NT2/D1 (cell line): ENCODE measurements around the gene MDGA2.
"Not testable (repeated sequence)": the region's sequence is repeated elsewhere in the genome, so short reads cannot be mapped to it uniquely, and the experiment has no call there.

Source experiments
- DNase-seq: peaks from one replicate; pipeline ENCODE4 v3.0.0-alpha.2; 2011; ENCODE audit warnings: low read depth, low spot score
- H3K27me3 ChIP-seq: 2 replicates; pipeline ENCODE4 v1.6.0; 2011; ENCODE audit warnings: mild to moderate bottlenecking; ENCODE audit not compliant: insufficient read length, insufficient read depth
- H3K36me3 ChIP-seq: 2 replicates; pipeline ENCODE4 v1.6.1; 2011; ENCODE audit warnings: mild to moderate bottlenecking, low read length, mixed read lengths; ENCODE audit not compliant: insufficient read depth, insufficient read length
- H3K4me1 ChIP-seq: 2 replicates; pipeline ENCODE4 v1.5.1; 2011; ENCODE audit not compliant: insufficient read depth, insufficient read length
- H3K4me3 ChIP-seq: 2 replicates; pipeline ENCODE4 v1.5.1; 2011; ENCODE audit warnings: low read depth; ENCODE audit not compliant: insufficient read length
- H3K9ac ChIP-seq: 2 replicates; pipeline ENCODE4 v1.6.0; 2011; ENCODE audit warnings: low read depth; ENCODE audit not compliant: insufficient read length
- H3K9me3 ChIP-seq: 2 replicates; pipeline ENCODE4 v1.5.1; 2011; ENCODE audit warnings: mild to moderate bottlenecking, low read length; ENCODE audit not compliant: insufficient read depth
- SUZ12 ChIP-seq: IDR thresholded peaks from 2 replicates; pipeline ENCODE4 v1.6.1; 2011; ENCODE audit not compliant: insufficient read length, insufficient read depth; ENCODE audit errors: extremely low read depth
- YY1 ChIP-seq: IDR thresholded peaks from 2 replicates; pipeline ENCODE4 v1.6.1; 2011; ENCODE audit not compliant: insufficient read length, insufficient read depth
- ZNF274 ChIP-seq: IDR thresholded peaks from 2 replicates; pipeline ENCODE4 v1.6.1; 2011; ENCODE audit warnings: mild to moderate bottlenecking, low read depth, low read length

MDGA2 gene

DNA sequence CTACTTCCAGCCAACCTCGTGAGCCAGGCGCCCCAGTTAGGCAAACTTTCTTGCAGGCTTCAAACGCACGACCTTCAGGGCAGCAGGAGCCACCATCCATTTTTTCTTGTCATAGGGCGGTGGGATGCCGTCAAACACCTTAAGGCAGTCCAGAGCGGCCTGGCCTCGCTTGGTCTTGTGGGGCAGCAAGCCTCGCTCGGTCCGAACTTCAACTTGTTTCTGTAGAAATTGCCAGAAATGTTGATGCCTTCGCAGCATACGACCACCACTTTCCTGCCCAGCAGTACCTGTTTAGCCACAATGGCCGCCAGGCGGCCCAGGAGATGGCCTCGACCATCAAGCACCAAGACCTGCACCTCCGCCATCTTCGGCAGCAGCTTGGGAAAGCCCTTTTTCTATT is 474.7 kb downstream of the MDGA2 start:
- no peak for DNase-seq
- Histone ChIP-seq H3K4me1 (no peaks in the 10 kb centered on the region), H3K36me3 (no peaks in the 10 kb centered on the region), H3K9ac (no peak overlapping the region), H3K4me3 (no peak overlapping the region), H3K27me3 (no peaks in the 10 kb centered on the region), H3K9me3 (no peaks in the 10 kb centered on the region)
- no peak for TF ChIP-seq SUZ12
- no peak for TF ChIP-seq YY1
- TF ChIP-seq ZNF274: no peak

DNA sequence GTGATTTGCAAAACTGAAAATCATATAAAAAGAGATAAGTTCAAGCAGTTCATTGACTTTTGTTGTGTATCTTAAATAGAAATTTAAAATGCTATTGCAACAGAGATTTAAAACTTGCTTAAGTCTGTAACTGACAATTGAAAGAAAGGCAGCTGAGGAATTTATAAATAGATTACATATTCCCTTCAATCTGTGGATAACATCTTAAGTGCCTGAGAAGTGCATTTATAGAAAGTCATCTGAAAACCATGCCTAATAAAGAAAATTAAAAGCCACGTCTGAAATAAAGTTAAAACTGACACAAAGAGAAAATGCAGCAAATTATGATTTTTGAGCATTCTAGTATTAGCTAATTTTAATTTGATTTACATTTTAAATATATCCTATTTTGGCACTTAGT is 479.8 kb downstream of the MDGA2 start:
- no peaks in the 10 kb centered on the region for H3K36me3 ChIP-seq
- no peak overlapping the region for H3K9ac ChIP-seq
- no peaks in the 10 kb centered on the region for H3K27me3 ChIP-seq
- no peaks in the 10 kb centered on the region for H3K9me3 ChIP-seq
- TF ChIP-seq SUZ12: no peak
- TF ChIP-seq YY1: no peak
- TF ChIP-seq ZNF274: no peak
- H3K4me3 ChIP-seq: no peak overlapping the region
- DNase-seq: no peak
- no peaks in the 10 kb centered on the region for H3K4me1 ChIP-seq

DNA sequence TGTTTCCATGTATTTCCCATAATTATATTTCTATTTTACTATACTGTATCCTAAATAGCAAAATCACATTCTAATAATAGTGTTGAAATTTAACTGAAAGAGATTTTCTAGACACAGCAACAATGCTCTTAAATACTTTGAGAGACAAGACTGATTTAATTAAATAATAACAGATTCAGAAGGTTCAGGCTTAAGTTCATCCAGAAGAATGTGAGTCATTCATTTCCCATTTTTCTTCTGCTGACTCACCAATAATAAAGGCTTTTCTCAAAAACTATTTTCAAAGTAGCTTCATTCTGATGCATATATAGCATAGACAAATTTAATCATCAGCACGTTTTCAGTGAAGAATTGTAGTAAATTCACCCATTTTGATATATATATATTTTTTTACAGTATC is 481.4 kb downstream of the MDGA2 start:
- H3K27me3 ChIP-seq: no peaks in the 10 kb centered on the region

DNA sequence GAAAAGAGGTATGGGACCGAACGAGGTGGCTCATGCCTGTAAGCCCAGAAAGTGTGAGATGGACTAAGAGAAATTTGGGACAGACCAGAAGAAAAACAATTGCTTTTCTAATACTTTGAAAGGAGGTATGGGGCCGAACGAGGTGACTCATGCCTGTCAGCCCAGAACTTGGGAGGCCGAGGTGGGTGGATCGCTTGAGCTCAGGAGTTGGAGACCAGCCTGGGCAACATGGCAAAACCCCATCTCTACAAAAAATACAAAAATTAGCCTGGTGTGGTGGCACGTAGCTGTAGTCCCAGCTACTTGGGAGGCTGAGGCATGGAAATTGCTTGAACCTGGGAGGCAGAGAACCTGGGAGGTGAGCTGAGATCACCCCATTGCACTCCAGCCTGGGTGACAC is 483.2 kb downstream of the MDGA2 start:
- not testable (repeated sequence) for H3K9me3 ChIP-seq, H3K9ac ChIP-seq, H3K36me3 ChIP-seq, H3K4me3 ChIP-seq, H3K4me1 ChIP-seq, H3K27me3 ChIP-seq, DNase-seq

More for the DNA sequence above, 481.4 kb downstream of the MDGA2 start:
- H3K9me3 ChIP-seq: no peaks in the 10 kb centered on the region
- TF ChIP-seq ZNF274: no peak
- no peaks in the 10 kb centered on the region for H3K4me1 ChIP-seq
- no peak overlapping the region for H3K9ac ChIP-seq
- no peaks in the 10 kb centered on the region for H3K36me3 ChIP-seq
- DNase-seq: no peak
- no peak overlapping the region for H3K4me3 ChIP-seq

- Histone ChIP-seq H3K4me3 (no peak overlapping the region), H3K4me1 (no peaks in the 10 kb centered on the region), H3K27me3 (no peaks in the 10 kb centered on the region), H3K36me3 (no peaks in the 10 kb centered on the region), H3K9ac (no peak overlapping the region), H3K9me3 (no peaks in the 10 kb centered on the region)
- no peak for DNase-seq
- TF ChIP-seq YY1: no peak
- no peak for TF ChIP-seq SUZ12
- TF ChIP-seq ZNF274: no peak
Measured at GRCh38 chr14:47191700-47192099, 483.7 kb downstream of the MDGA2 start.

DNA sequence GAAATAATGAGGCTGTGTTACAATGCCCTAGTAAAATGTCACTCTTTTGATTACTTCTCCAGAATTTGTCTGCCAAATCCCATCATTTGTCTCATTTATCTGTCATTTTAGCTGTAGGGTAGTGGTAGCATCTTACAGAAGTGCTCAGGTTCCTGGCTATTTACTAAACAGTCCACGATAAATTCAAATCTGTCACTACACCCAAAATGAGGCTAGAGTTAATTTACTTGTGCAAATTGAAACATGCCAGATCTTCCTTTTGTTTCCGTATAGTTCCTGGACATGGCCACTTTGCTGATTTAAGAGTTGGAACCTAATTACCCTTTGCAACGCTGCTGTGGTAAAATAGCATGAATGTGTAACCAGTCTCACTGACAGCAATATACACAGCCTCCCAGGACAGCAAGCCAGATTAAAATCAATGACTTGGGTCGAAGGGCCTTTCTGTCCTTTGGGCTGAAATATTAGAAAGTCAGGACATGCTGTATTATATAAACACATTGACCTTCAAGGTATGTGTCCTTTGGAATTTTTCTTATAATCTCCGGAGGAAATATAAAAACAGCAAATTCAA is 485.4 kb downstream of the MDGA2 start:
- no peaks in the 10 kb centered on the region for H3K27me3 ChIP-seq
- no peak overlapping the region for H3K4me3 ChIP-seq
- DNase-seq: no peak
- TF ChIP-seq YY1: no peak
- no peak for TF ChIP-seq ZNF274
- TF ChIP-seq SUZ12: no peak
- no peak overlapping the region for H3K9ac ChIP-seq
- no peaks in the 10 kb centered on the region for H3K36me3 ChIP-seq
- no peaks in the 10 kb centered on the region for H3K4me1 ChIP-seq
- H3K9me3 ChIP-seq: no peaks in the 10 kb centered on the region

GRCh38 chr14:47186486-47186885 is 488.9 kb downstream of the MDGA2 start:
- H3K4me1 ChIP-seq: no peaks in the 10 kb centered on the region
- H3K9me3 ChIP-seq: no peaks in the 10 kb centered on the region
- no peaks in the 10 kb centered on the region for H3K27me3 ChIP-seq
- TF ChIP-seq YY1 (no peak), SUZ12 (no peak), ZNF274 (no peak)
- no peak overlapping the region for H3K4me3 ChIP-seq
- no peaks in the 10 kb centered on the region for H3K36me3 ChIP-seq
- DNase-seq: no peak
- H3K9ac ChIP-seq: no peak overlapping the region

GRCh38 chr14:47179906-47180305 is 495.5 kb downstream of the MDGA2 start:
- no peak overlapping the region for H3K9ac ChIP-seq
- no peaks in the 10 kb centered on the region for H3K27me3 ChIP-seq
- H3K9me3 ChIP-seq: no peaks in the 10 kb centered on the region
- no peaks in the 10 kb centered on the region for H3K36me3 ChIP-seq
- no peak overlapping the region for H3K4me3 ChIP-seq
- TF ChIP-seq ZNF274 (no peak), YY1 (no peak), SUZ12 (no peak)
- no peak for DNase-seq
- no peaks in the 10 kb centered on the region for H3K4me1 ChIP-seq

DNA sequence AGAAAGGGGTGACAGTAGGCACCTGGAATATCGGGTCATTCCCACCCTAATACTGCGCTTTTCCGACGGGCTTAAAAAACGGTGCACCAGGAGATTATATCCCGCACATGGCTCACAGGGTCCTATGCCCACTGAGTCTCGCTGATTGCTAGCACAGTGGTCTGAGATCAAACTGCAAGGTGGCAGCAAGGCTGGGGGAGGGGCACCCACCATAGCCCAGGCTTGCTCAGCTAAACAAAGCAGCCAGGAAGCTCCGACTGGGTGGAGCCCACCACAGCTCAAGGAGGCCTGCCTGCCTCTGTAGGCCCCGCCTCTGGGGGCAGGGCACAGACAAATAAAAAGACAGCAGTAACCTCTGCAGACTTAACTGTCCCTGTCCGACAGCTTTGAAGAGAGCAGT is 503.5 kb downstream of the MDGA2 start:
- H3K9me3 ChIP-seq: peaks cover 13% of the 10 kb centered on the region; the same call in 1 of the 2 replicates
- H3K4me1 ChIP-seq, H3K27me3 ChIP-seq, H3K36me3 ChIP-seq, H3K9ac ChIP-seq, H3K4me3 ChIP-seq, DNase-seq: not testable (repeated sequence)
